ENCODE measurements around the gene PRKCB. TPM values are rescaled to one million over a fixed set of nuclear protein-coding genes. Genes with fewer than 3 reads are reported as not detected.

PRKCB gene
- total and polyA plus RNA-seq, 2 of the 8 experiments (the other 6 are each of a cell fraction or from before 2014, with no cell fraction given), result 7.1 to 12.1 TPM

DNA sequence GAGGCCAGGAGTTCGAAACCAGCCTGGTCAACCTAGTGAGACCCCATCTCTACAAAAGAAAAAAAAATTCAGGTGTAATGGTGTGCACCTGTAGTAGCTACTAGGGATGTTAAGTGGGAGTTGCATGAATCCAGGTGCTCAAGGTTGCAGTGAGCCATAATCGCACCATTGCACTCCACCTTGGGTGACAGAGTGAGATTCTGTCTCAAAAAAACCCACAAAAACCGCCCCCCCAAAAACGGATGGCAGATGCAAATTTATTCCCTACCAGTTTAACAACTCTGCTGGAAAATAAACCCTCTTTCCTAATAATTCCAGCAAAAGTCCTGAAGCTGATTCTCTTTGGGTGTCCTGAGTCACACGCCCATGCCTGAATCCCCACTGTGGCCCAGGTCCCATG is 140.3 kb downstream of the PRKCB start:
- no peak for TF ChIP-seq RAD21 (IDR thresholded peaks at IDR 0.05 in 1 of 2, conservative IDR thresholded peaks at IDR 0.05 in 1 of 2; ENCODE audit: low read depth in 2 of 2, low read length in 2 of 2)
- TF ChIP-seq HDAC2 (IDR thresholded peaks at IDR 0.05; ENCODE audit: borderline replicate concordance in 1 of 2, low read depth in 2 of 2, low read length in 2 of 2), result no peak
- TF ChIP-seq CHD2 (IDR thresholded peaks at IDR 0.05; ENCODE audit: low read length), result no peak
- TF ChIP-seq ASH2L (IDR thresholded peaks at IDR 0.05; ENCODE audit: low read length), result no peak
- TF ChIP-seq FOSL1 (IDR thresholded peaks at IDR 0.05; ENCODE audit: insufficient read depth, low read depth, low read length), result no peak
- no peak for TF ChIP-seq CTBP2 (IDR thresholded peaks at IDR 0.05; ENCODE audit: borderline replicate concordance, insufficient read depth, insufficient read length, low read length)
- TF ChIP-seq, protein P1, sequence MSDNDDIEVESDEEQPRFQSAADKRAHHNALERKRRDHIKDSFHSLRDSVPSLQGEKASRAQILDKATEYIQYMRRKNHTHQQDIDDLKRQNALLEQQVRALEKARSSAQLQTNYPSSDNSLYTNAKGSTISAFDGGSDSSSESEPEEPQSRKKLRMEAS (IDR thresholded peaks at IDR 0.05), result no peak
- no peak for TF ChIP-seq SP2 (IDR thresholded peaks at IDR 0.05; ENCODE audit: low read length)
- Histone ChIP-seq H3K9me3 (ENCODE audit: insufficient read depth in 2 of 2, low read depth in 1 of 2, low read length in 1 of 2) (no peaks in the 10 kb centered on the region), H3K9ac (replicated peaks in 1 of 4; ENCODE audit: extremely low read depth in 1 of 4, low read depth in 3 of 4, low read length in 3 of 4) (no peak overlapping the region), H4K91ac (replicated peaks; ENCODE audit: insufficient read length, low read length) (no peak overlapping the region), H3K4ac (replicated peaks; ENCODE audit: insufficient read length, low read depth, low read length) (no peak overlapping the region), H4K8ac (ENCODE audit: extremely low read depth, insufficient read depth, low read length) (no peak overlapping the region), H3K4me3 (ENCODE audit: extremely low read depth in 1 of 4, insufficient read depth in 2 of 4, low read depth in 3 of 4, low read length in 4 of 4) (no peak overlapping the region), H3K4me1 (replicated peaks in 1 of 4; ENCODE audit: control insufficient read depth in 3 of 4, insufficient read depth in 4 of 4, low read length in 3 of 4) (peaks cover 0 to 9% (median 3%) of the 10 kb centered on the region in 4 experiments; a peak in 2 of 7 replicates), H2AFZ (ENCODE audit: low read length) (no peak overlapping the region), H2BK20ac (ENCODE audit: low read length) (no peak overlapping the region), H3K56ac (replicated peaks; ENCODE audit: insufficient read length, low read depth, low read length) (no peak overlapping the region), H2BK15ac (ENCODE audit: low read length) (no peak overlapping the region; the same call in 1 of the 2 replicates), H4K20me1 (replicated peaks in 1 of 2; ENCODE audit: control insufficient read depth in 1 of 2, insufficient read depth in 2 of 2, low read length in 2 of 2) (peaks cover 0 to 2% of the 10 kb centered on the region in 2 experiments), H2BK12ac (ENCODE audit: low read depth, low read length) (no peak overlapping the region), H4K5ac (ENCODE audit: insufficient read length, low read depth, low read length) (no peak overlapping the region), H3K14ac (ENCODE audit: insufficient read length) (no peak overlapping the region), H2AK5ac (ENCODE audit: low read depth, low read length) (no peak overlapping the region), H3K4me2 (ENCODE audit: insufficient read depth in 1 of 2, low read depth in 2 of 2, low read length in 2 of 2) (no peak overlapping the region), H3K79me2 (ENCODE audit: control insufficient read depth in 1 of 2, insufficient read depth in 2 of 2, low read length in 2 of 2) (no peaks in the 10 kb centered on the region), H3K18ac (ENCODE audit: extremely low read depth, low read length) (no peak overlapping the region), H3K36me3 (ENCODE audit: control insufficient read depth in 2 of 4, insufficient read depth in 4 of 4, low read length in 3 of 4) (no peaks in the 10 kb centered on the region), H3K79me1 (ENCODE audit: low read depth, low read length) (no peaks in the 10 kb centered on the region), H2BK5ac (ENCODE audit: low read depth, low read length) (no peak overlapping the region), H3K23me2 (ENCODE audit: low read depth, low read length) (no peaks in the 10 kb centered on the region), H2BK120ac (replicated peaks; ENCODE audit: low read depth, low read length) (no peak overlapping the region), H3K27ac (ENCODE audit: low read depth, low read length) (no peak overlapping the region), H3K27me3 (replicated peaks in 1 of 4; ENCODE audit: control insufficient read depth in 3 of 4, extremely low read depth in 1 of 4, insufficient read depth in 3 of 4, low read length in 3 of 4) (no peaks in the 10 kb centered on the region), H3K23ac (ENCODE audit: insufficient read length) (no peak overlapping the region)
- ChIA-PET POLR2A (ENCODE audit: partially characterized antibody) (no interaction called here), CTCF (ENCODE audit: partially characterized antibody) (no interaction called here)
- WGBS, 2 experiments (ENCODE audit: extremely low coverage in 1 of 2, insufficient coverage in 1 of 2, insufficient read length in 1 of 2, insufficient replicate concordance in 2 of 2, low coverage in 1 of 2, low lambda C conversion rate in 2 of 2, missing lambda C conversion rate in 1 of 2), result 97% methylated on average over 5 of the region's 5 CpGs; no CpG with 5 or more reads in 1 of the 2 experiments
- no peak for DNase-seq (ENCODE audit: low read depth in 1 of 2, low spot score in 2 of 2)
- FAIRE-seq, result no peak
